SU-DHL-6 (cell line): ENCODE results near the gene SKAP2.

Source experiments
- H2AFZ ChIP-seq: fragments of 200-600 bp; sonication (generic); 2 replicates; pipeline ENCODE4 v1.6.1; 2014; ENCODE audit warnings: low read depth, mild to moderate bottlenecking, moderate library complexity, mixed read lengths, antibody characterized with exemption, low read length; ENCODE audit not compliant: severe bottlenecking
- H3F3A ChIP-seq: fragments of 200-600 bp; shearing (Covaris generic); 2 replicates; pipeline ENCODE4 v1.6.0; 2016; ENCODE audit warnings: antibody characterized with exemption, mild to moderate bottlenecking; ENCODE audit not compliant: insufficient read depth
- H3K27ac ChIP-seq: fragments of 200-600 bp; sonication (generic); 2 replicates; pipeline ENCODE4 v1.5.1; 2016; ENCODE audit warnings: low read depth, mild to moderate bottlenecking, low read length, moderate library complexity, mixed read lengths
- H3K27me3 ChIP-seq: fragments of 200-600 bp; sonication (generic), shearing (Covaris generic); 2 replicates; pipeline ENCODE4 v1.6.0; 2014; ENCODE audit warnings: mild to moderate bottlenecking, low read length
- H3K36me3 ChIP-seq: fragments of 200-600 bp; sonication (generic); 2 replicates; pipeline ENCODE4 v1.6.1; 2014; ENCODE audit warnings: mild to moderate bottlenecking, low read length, mixed read lengths
- H3K4me2 ChIP-seq: fragments of 300-600, 200-600 bp; shearing (Covaris generic), sonication (generic); 2 replicates; pipeline ENCODE4 v1.6.0; 2014; ENCODE audit warnings: low read length, low read depth, mild to moderate bottlenecking; ENCODE audit not compliant: poor library complexity, severe bottlenecking
- H3K4me3 ChIP-seq: fragments of 200-600 bp; sonication (generic); 2 replicates; pipeline ENCODE4 v1.5.1; 2014; ENCODE audit warnings: antibody characterized with exemption, low read length, mild to moderate bottlenecking, mixed read lengths; ENCODE audit not compliant: insufficient read depth, poor library complexity, severe bottlenecking
- H3K79me2 ChIP-seq: fragments of 200-600 bp; sonication (generic); 2 replicates; pipeline ENCODE4 v1.6.1; 2014; ENCODE audit warnings: mild to moderate bottlenecking, low read length, moderate library complexity; ENCODE audit not compliant: insufficient read depth
- H3K9ac ChIP-seq: fragments of 200-600 bp; sonication (generic); 2 replicates; pipeline ENCODE4 v1.7.0; 2014; ENCODE audit warnings: mild to moderate bottlenecking, low read length
- H3K9me2 ChIP-seq: fragments of 200-600 bp; sonication (generic); replicated peaks from 2 replicates; pipeline ENCODE4 v1.6.1; 2014; ENCODE audit warnings: low read length; ENCODE audit not compliant: insufficient read depth
- H3K9me3 ChIP-seq: fragments of 200-600 bp; sonication (generic); 2 replicates; pipeline ENCODE4 v1.6.1; 2014; ENCODE audit warnings: low read length, mixed read lengths; ENCODE audit not compliant: insufficient read depth
- H4K20me1 ChIP-seq: fragments of 200-600 bp; sonication (generic); 2 replicates; pipeline ENCODE4 v1.6.1; 2014; ENCODE audit warnings: low read depth, mild to moderate bottlenecking, antibody characterized with exemption, low read length, moderate library complexity, mixed read lengths
- EZH2phosphoT487 ChIP-seq: fragments of 200-600 bp; sonication (generic), shearing (Covaris generic); conservative IDR thresholded peaks from 2 replicates; pipeline ENCODE4 v1.6.1; 2018; ENCODE audit warnings: mild to moderate bottlenecking, antibody characterized with exemption, low read length, moderate library complexity, mixed read lengths
- TF ChIP-seq, protein P1 (sequence below): fragments of 200-600 bp; sonication (generic); IDR thresholded peaks from one replicate; pipeline ENCODE4 v1.5.1; 2017; ENCODE audit warnings: antibody characterized with exemption, mild to moderate bottlenecking, low read length, moderate library complexity; ENCODE audit not compliant: insufficient read depth, poor library complexity, severe bottlenecking

SKAP2 gene

GRCh38 chr7:26673271-26673670 lies 191.1 kb downstream of the SKAP2 start:
- TF ChIP-seq, protein P1, sequence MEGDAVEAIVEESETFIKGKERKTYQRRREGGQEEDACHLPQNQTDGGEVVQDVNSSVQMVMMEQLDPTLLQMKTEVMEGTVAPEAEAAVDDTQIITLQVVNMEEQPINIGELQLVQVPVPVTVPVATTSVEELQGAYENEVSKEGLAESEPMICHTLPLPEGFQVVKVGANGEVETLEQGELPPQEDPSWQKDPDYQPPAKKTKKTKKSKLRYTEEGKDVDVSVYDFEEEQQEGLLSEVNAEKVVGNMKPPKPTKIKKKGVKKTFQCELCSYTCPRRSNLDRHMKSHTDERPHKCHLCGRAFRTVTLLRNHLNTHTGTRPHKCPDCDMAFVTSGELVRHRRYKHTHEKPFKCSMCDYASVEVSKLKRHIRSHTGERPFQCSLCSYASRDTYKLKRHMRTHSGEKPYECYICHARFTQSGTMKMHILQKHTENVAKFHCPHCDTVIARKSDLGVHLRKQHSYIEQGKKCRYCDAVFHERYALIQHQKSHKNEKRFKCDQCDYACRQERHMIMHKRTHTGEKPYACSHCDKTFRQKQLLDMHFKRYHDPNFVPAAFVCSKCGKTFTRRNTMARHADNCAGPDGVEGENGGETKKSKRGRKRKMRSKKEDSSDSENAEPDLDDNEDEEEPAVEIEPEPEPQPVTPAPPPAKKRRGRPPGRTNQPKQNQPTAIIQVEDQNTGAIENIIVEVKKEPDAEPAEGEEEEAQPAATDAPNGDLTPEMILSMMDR: no peak
- no peak for TF ChIP-seq EZH2phosphoT487
- Histone ChIP-seq H3K27me3 (no peaks in the 10 kb centered on the region), H3K9me2 (no peaks in the 10 kb centered on the region), H3K36me3 (no peaks in the 10 kb centered on the region), H3K4me3 (no peak overlapping the region), H3K79me2 (no peaks in the 10 kb centered on the region), H3K9ac (no peak overlapping the region), H3K9me3 (no peaks in the 10 kb centered on the region), H3F3A (peaks cover 4% of the 10 kb centered on the region; the same call in 1 of the 2 replicates), H4K20me1 (no peaks in the 10 kb centered on the region), H2AFZ (no peak overlapping the region), H3K4me2 (no peak overlapping the region), H3K27ac (no peak overlapping the region)

- Histone ChIP-seq H3K79me2 (no peaks in the 10 kb centered on the region), H3K9me2 (no peaks in the 10 kb centered on the region), H3K27ac (no peak overlapping the region), H3K4me2 (no peak overlapping the region), H3K27me3 (no peaks in the 10 kb centered on the region), H2AFZ (no peak overlapping the region), H3K36me3 (peaks cover 3% of the 10 kb centered on the region; the same call in 1 of the 2 replicates), H3K9me3 (no peaks in the 10 kb centered on the region), H3F3A (peaks cover 4% of the 10 kb centered on the region; the same call in 1 of the 2 replicates), H3K9ac (no peak overlapping the region), H3K4me3 (no peak overlapping the region), H4K20me1 (no peaks in the 10 kb centered on the region)
- no peak for TF ChIP-seq EZH2phosphoT487
- TF ChIP-seq, protein P1: no peak
These were observed 193.5 kb downstream of the SKAP2 start for GRCh38 chr7:26670841-26671240.

- Histone ChIP-seq H3K27me3 (no peaks in the 10 kb centered on the region), H3K9me3 (no peaks in the 10 kb centered on the region), H3K79me2 (no peaks in the 10 kb centered on the region), H3K4me3 (no peak overlapping the region), H3K9me2 (no peaks in the 10 kb centered on the region), H3F3A (peaks cover 4% of the 10 kb centered on the region; the same call in 1 of the 2 replicates), H3K9ac (no peak overlapping the region), H3K4me2 (no peak overlapping the region), H4K20me1 (no peaks in the 10 kb centered on the region), H2AFZ (no peak overlapping the region), H3K36me3 (peaks cover 3% of the 10 kb centered on the region; the same call in 1 of the 2 replicates), H3K27ac (no peak overlapping the region)
- TF ChIP-seq, protein P1: no peak
- no peak for TF ChIP-seq EZH2phosphoT487
These were observed 194.1 kb downstream of the SKAP2 start for GRCh38 chr7:26670290-26670689.

- no peak overlapping the region for H3K4me2 ChIP-seq
- no peaks in the 10 kb centered on the region for H3K9me3 ChIP-seq
- H3K9ac ChIP-seq: no peak overlapping the region
- no peak overlapping the region for H3K4me3 ChIP-seq
- no peaks in the 10 kb centered on the region for H3K79me2 ChIP-seq
- H4K20me1 ChIP-seq: no peaks in the 10 kb centered on the region
- H3K27me3 ChIP-seq: no peaks in the 10 kb centered on the region
- no peaks in the 10 kb centered on the region for H3K9me2 ChIP-seq
- peaks cover 4% of the 10 kb centered on the region; the same call in 1 of the 2 replicates for H3F3A ChIP-seq
- H3K36me3 ChIP-seq: peaks cover 3% of the 10 kb centered on the region; the same call in 1 of the 2 replicates
- H2AFZ ChIP-seq: no peak overlapping the region
- TF ChIP-seq, protein P1: no peak
- TF ChIP-seq EZH2phosphoT487: no peak
- no peak overlapping the region for H3K27ac ChIP-seq
These were observed 195.6 kb downstream of the SKAP2 start for GRCh38 chr7:26668821-26669220.
